NCI-H2171 (cell line): ENCODE measurements around the gene DMAC2.
"Not testable (repeated sequence)": the region's sequence is repeated elsewhere in the genome, so short reads cannot be mapped to it uniquely, and the experiment has no call there.

Source experiments
- DNase-seq: peaks from one replicate; lab custom pipeline; 2025; lab: John Stamatoyannopoulos, UW

Gene DMAC2

GRCh38 chr19:41442473-41443355 is 3.0 kb upstream of the DMAC2 start, which contains the start of gene ERICH4:
TSS of gene ERICH4 (plus strand) at chr19:41443156. CDS start at chr19:41443170, 14 bp downstream.
- DNase-seq = no peak

GRCh38 chr19:41441321-41441945 is 1.7 kb upstream of the DMAC2 start:
- DNase-seq = no peak

- DNase-seq = no peak
Observed at GRCh38 chr19:41437944-41438574, 1.7 kb downstream of the DMAC2 start.

GRCh38 chr19:41436674-41436951 is 3.1 kb downstream of the DMAC2 start:
- DNase-seq = no peak

- DNase-seq = no peak
Observed at GRCh38 chr19:41435936-41436673, 3.6 kb downstream of the DMAC2 start.

- not testable (repeated sequence) for DNase-seq
Observed at GRCh38 chr19:41435376-41435775, 4.3 kb downstream of the DMAC2 start.

- DNase-seq = no peak
Observed at GRCh38 chr19:41434450-41434849, 5.3 kb downstream of the DMAC2 start.

- no peak for DNase-seq
Observed at GRCh38 chr19:41433171-41433570, 6.5 kb downstream of the DMAC2 start.

- no peak for DNase-seq
Observed at GRCh38 chr19:41431426-41432386, 8.0 kb downstream of the DMAC2 start.

- DNase-seq = no peak
Observed at GRCh38 chr19:41430922-41431321, 8.8 kb downstream of the DMAC2 start.

- DNase-seq = no peak
Observed at GRCh38 chr19:41428481-41428859, 11.2 kb downstream of the DMAC2 start.

GRCh38 chr19:41427647-41428480 is 11.8 kb downstream of the DMAC2 start:
- peak; percentile 55 for DNase-seq

GRCh38 chr19:41426952-41427646 is 12.6 kb downstream of the DMAC2 start, which contains the start of gene B3GNT8:
TSS of gene B3GNT8 (minus strand) at chr19:41427374. CDS start at chr19:41426778, 596 bp downstream.
- peak; percentile 76 for DNase-seq

GRCh38 chr19:41426116-41426841 is 13.4 kb downstream of the DMAC2 start:
- DNase-seq = no peak

- no peak for DNase-seq
Observed at GRCh38 chr19:41425174-41426115, 14.3 kb downstream of the DMAC2 start.

- DNase-seq = no peak
Observed at GRCh38 chr19:41424335-41425173, 15.2 kb downstream of the DMAC2 start.

- no peak for DNase-seq
Observed at GRCh38 chr19:41422955-41423354, 16.8 kb downstream of the DMAC2 start.
